ENCODE data around the gene ADAMTS6.

The ADAMTS6 gene

DNA sequence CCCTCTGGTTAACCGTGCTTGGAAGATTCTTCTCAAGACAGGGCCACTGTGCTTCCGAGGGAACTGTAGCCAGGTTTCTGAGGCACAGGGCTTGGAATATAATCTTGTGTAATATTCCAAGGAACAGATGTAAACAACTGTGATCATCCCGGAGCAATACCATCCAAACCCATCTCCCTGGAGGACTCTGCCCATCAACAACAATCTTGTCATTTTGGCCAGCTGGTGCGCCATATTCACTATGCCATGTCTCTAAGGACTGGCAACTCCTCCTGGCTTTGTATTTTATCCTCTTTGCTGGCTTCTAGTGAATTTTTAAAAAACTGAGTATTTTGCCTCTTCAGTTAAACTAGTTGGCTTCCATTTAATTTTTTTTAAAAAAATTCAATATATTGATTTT, 349.3 kb downstream of the ADAMTS6 start:
- H3K27ac ChIP-seq: no peak overlapping the region
- TF ChIP-seq, protein P1, sequence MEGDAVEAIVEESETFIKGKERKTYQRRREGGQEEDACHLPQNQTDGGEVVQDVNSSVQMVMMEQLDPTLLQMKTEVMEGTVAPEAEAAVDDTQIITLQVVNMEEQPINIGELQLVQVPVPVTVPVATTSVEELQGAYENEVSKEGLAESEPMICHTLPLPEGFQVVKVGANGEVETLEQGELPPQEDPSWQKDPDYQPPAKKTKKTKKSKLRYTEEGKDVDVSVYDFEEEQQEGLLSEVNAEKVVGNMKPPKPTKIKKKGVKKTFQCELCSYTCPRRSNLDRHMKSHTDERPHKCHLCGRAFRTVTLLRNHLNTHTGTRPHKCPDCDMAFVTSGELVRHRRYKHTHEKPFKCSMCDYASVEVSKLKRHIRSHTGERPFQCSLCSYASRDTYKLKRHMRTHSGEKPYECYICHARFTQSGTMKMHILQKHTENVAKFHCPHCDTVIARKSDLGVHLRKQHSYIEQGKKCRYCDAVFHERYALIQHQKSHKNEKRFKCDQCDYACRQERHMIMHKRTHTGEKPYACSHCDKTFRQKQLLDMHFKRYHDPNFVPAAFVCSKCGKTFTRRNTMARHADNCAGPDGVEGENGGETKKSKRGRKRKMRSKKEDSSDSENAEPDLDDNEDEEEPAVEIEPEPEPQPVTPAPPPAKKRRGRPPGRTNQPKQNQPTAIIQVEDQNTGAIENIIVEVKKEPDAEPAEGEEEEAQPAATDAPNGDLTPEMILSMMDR (conservative IDR thresholded peaks at IDR 0.05): no peak

DNA sequence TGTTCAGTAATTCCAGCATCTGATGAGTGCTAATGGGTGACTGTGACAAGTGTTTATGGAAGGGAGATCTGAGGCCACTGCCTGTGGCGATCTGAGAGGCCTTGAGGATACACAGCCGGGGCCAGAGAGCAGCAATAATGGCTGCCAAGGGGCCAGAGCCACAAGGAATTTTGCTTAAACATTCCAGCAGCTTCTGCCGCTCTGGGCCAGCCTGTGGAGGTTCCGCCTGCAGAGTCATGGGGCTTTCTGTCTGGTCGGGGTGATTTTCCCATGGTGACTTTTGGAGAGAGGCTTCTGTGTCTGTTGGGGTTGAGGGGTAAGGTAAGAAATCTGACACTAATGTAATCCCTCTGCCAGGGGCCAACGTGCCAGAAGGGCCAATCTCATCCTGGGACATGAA, 353.5 kb downstream of the ADAMTS6 start:
- H3K27ac ChIP-seq: no peak overlapping the region
- TF ChIP-seq, protein P1 (conservative IDR thresholded peaks at IDR 0.05): no peak

DNA sequence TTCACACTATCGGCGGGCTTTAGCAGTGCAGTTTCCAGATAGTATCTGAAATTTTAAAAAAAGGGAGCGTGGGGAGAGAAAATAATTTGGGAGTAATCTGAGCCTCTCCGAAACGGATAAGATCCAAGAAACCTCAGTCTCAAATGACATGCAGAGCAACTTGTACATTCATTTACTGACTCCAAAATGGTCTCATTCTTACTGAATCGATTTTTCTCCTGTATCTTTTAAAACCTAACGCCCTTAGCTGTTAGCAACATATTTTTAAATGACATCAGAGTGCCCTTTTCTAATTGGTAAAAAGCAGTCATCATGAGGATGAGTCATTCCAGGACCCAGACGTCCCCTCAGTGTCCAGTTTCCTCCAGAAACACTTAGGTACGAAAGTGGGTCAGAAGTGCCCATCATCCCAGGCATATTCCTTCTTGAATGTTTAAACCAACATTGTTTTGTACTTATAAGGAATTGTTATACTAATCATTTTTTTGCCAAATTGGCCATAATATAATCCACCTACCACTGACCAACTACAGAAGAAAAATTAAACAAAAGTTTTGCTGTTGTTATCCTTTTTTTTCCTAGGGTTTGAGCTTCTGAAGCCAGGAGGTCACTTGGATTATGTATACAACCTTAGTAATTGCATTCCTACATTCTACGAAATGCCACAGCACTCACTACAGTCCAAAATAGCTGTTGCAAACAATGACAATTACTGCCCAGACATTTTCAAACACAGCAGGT, 354.4 kb downstream of the ADAMTS6 start:
- TF ChIP-seq, protein P1 (conservative IDR thresholded peaks at IDR 0.05): no peak

DNA sequence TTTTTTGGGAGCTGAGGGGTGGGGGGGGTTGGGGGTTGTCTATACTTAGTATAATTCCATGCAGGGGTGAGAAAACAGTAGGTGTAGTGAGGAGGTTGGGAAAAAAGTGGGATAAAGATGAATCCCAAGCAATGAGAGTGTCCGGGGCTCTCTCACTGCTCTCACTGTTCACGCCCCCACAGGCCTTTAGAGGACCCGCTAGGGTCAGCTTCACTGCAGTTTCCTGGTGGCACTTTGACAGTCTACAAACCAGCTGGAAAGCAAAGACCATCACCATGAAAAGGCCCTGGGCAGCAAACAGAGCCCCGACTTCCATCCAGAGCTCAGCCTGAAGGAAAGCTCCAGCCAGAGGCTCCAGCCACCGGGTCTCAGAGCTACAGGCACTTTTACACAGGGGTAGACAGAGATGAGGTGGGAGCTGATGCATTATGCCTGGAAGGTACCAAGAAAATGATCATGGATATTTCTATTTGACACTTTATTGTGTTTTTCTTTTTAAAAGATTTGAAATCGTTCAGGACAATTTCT, 355.1 kb downstream of the ADAMTS6 start:
- no peak overlapping the region for H3K27ac ChIP-seq
- TF ChIP-seq, protein P1 (conservative IDR thresholded peaks at IDR 0.05): no peak

More for the DNA sequence above, 354.4 kb downstream of the ADAMTS6 start:
- no peak overlapping the region for H3K27ac ChIP-seq

DNA sequence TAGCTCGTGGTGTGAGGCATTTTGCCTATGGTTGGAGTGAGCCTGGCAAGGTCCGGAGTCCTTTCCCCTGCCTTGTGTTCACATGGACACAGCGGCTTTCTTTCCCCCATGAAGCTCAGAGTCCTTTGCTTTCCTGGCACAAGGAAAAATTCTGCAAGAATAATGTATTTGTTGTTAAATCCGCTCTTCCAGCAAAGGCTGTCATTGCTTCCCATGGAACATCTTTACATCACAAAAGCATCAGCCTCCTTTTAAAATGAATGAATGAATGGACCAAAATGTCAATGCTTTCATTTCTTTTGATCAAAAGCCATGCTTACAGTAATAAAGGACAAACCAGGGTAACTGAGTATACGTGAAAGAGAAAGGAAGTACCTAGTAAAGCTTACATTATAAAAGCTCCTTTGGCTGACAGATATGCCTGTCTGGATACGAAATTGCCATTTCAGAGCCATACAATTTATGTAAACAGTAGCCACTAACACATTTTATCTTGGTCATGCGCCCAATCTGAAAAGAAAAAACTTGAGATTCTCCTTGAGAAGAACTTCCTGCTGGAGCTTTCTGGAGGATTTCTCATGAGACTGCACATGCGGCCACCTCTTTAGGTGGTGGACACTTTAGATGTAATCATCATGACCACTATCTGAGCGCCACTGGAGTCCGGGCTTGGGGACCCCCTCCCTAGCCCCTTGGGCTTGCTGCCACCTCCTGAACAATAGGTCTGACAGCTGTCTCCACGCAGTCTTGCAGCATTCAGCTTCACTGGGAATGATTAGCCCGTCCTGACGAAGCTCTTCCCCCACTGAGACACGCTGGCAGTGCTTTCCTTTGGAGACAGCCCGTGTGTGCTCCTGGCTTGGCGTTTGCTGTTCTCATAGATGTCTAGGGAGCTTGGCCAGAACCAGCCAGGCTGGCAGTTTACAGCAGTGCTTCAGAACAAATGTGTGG, 355.9 kb downstream of the ADAMTS6 start:
- H3K27ac ChIP-seq: no peak overlapping the region
- TF ChIP-seq, protein P1 (conservative IDR thresholded peaks at IDR 0.05): no peak

DNA sequence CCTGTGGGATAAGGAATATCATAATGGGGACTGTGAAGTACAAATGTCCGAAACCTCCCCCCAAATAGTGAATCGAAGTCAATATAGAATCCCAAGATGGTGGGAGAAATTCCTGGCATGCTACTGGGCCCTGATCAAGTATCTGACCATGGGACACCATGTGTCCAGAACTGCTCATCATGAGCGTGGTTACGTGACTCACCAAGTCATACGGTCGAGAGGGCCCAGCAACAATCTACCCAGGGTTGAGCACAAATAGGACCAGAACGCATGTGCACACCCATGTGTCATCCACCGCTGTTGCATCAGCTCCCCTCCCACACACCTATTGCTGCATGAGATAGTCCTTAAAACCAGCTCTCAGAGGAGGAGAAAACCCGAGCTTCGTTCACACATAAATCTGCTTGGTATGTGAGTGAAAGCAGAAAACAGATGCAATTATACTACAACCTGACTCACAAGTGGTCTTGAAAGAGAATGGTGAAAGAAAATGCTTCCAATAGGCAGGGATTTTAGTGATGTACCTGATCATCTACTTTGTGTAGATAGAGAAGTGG, 359.8 kb downstream of the ADAMTS6 start:
- TF ChIP-seq, protein P1 (conservative IDR thresholded peaks at IDR 0.05): no peak

More for the DNA sequence above, 359.8 kb downstream of the ADAMTS6 start:
- no peak overlapping the region for H3K27ac ChIP-seq

Data from VCaP (cell line).